NCI-H345 (cell line): ENCODE results near the gene SECISBP2L.
"Not testable (repeated sequence)": the region's sequence is repeated elsewhere in the genome, so short reads cannot be mapped to it uniquely, and the experiment has no call there.

Source experiments
- DNase-seq: peaks from one replicate; lab custom pipeline; 2025; lab: John Stamatoyannopoulos, UW

Gene SECISBP2L

GRCh38 chr15:49046220-49047102 is at the start of gene SECISBP2L:
Gene SECISBP2L (minus strand): TSS chr15:49046446. CDS start chr15:49046299, 147 bp downstream.
- peak; percentile 88 for DNase-seq

- no peak for DNase-seq
These were observed 48.7 kb upstream of the SECISBP2L start for GRCh38 chr15:49094923-49095322.

GRCh38 chr15:49093252-49094105 is 47.2 kb upstream of the SECISBP2L start:
- no peak for DNase-seq

- DNase-seq: no peak
These were observed 42.8 kb upstream of the SECISBP2L start for GRCh38 chr15:49088996-49089395.

- DNase-seq: no peak
These were observed 39.6 kb upstream of the SECISBP2L start for GRCh38 chr15:49085696-49086459.

GRCh38 chr15:49084285-49084570 is 38.0 kb upstream of the SECISBP2L start:
- DNase-seq: no peak

GRCh38 chr15:49083401-49084284 is 37.4 kb upstream of the SECISBP2L start:
- DNase-seq: no peak

- no peak for DNase-seq
These were observed 36.7 kb upstream of the SECISBP2L start for GRCh38 chr15:49082960-49083359.

GRCh38 chr15:49079340-49080039 is 33.2 kb upstream of the SECISBP2L start:
- no peak for DNase-seq

- DNase-seq: no peak
These were observed 29.6 kb upstream of the SECISBP2L start for GRCh38 chr15:49075881-49076280.

GRCh38 chr15:49074589-49075287 is 28.5 kb upstream of the SECISBP2L start:
- not testable (repeated sequence) for DNase-seq

GRCh38 chr15:49066372-49066771 is 20.1 kb upstream of the SECISBP2L start:
- no peak for DNase-seq

- no peak for DNase-seq
These were observed 18.6 kb upstream of the SECISBP2L start for GRCh38 chr15:49064884-49065283.

GRCh38 chr15:49064281-49064653 is 18.0 kb upstream of the SECISBP2L start:
- no peak for DNase-seq

GRCh38 chr15:49063402-49064280 is 17.4 kb upstream of the SECISBP2L start:
- DNase-seq: no peak

- no peak for DNase-seq
These were observed 16.7 kb upstream of the SECISBP2L start for GRCh38 chr15:49062900-49063299.

GRCh38 chr15:49060710-49061495 is 14.7 kb upstream of the SECISBP2L start:
- no peak for DNase-seq

GRCh38 chr15:49059491-49059890 is 13.2 kb upstream of the SECISBP2L start:
- DNase-seq: no peak
